Neural cell (in vitro differentiated cells): ENCODE data around the gene SIM1. TPM values are rescaled to one million over a fixed set of nuclear protein-coding genes. Genes with fewer than 3 reads are reported as not detected.

Experiments
- H2AFZ ChIP-seq: fragments of 200-600, 300-800 bp; sonication (generic), shearing (Covaris generic); 2 replicates; pipeline ENCODE4 v1.6.0; 2014; ENCODE audit warnings: low read depth, mild to moderate bottlenecking, antibody characterized with exemption, low read length, moderate library complexity
- H3F3A ChIP-seq: fragments of 200-600 bp; shearing (Covaris generic); 2 replicates; pipeline ENCODE4 v1.6.1; 2016; ENCODE audit warnings: mild to moderate bottlenecking, moderate library complexity, mixed read lengths, antibody characterized with exemption, low read length; ENCODE audit not compliant: insufficient read depth, poor library complexity, severe bottlenecking
- H3K27ac ChIP-seq: fragments of 200-600, 300-800 bp; sonication (generic), shearing (Covaris generic); 2 replicates; pipeline ENCODE4 v1.5.1; 2014; ENCODE audit warnings: mild to moderate bottlenecking, low read length, moderate library complexity
- H3K27me3 ChIP-seq: fragments of 300-800, 200-600 bp; sonication (generic), shearing (Covaris generic); 2 replicates; pipeline ENCODE4 v1.6.0; 2014; ENCODE audit warnings: mild to moderate bottlenecking, low read depth, low read length, moderate library complexity; ENCODE audit not compliant: insufficient read depth
- H3K36me3 ChIP-seq: fragments of 300-800, 200-600 bp; sonication (generic), shearing (Covaris generic); 2 replicates; pipeline ENCODE4 v1.5.1; 2014; ENCODE audit warnings: mild to moderate bottlenecking, antibody characterized with exemption, low read length, moderate library complexity; ENCODE audit not compliant: insufficient read depth
- H3K4me2 ChIP-seq: fragments of 300-800, 200-600 bp; sonication (generic), shearing (Covaris generic); 2 replicates; pipeline ENCODE4 v1.6.0; 2014; ENCODE audit warnings: mild to moderate bottlenecking, low read length
- H3K4me3 ChIP-seq: fragments of 300-800, 200-600 bp; sonication (generic), shearing (Covaris generic); 2 replicates; pipeline ENCODE4 v1.5.1; 2014; ENCODE audit warnings: mild to moderate bottlenecking, low read length, moderate library complexity
- H3K79me2 ChIP-seq: fragments of 200-600 bp; shearing (Covaris generic); replicated peaks from 2 replicates; pipeline ENCODE4 v1.6.0; 2014; ENCODE audit warnings: mild to moderate bottlenecking, low read length, moderate library complexity; ENCODE audit not compliant: insufficient read depth
- H3K9ac ChIP-seq: fragments of 300-800, 200-600 bp; sonication (generic), shearing (Covaris generic); 2 replicates; pipeline ENCODE4 v1.6.1; 2016; ENCODE audit warnings: mild to moderate bottlenecking, low read length, mixed read lengths
- H3K9me2 ChIP-seq: fragments of 200-600 bp; shearing (Covaris generic); 2 replicates; pipeline ENCODE4 v1.6.1; 2016; ENCODE audit warnings: mild to moderate bottlenecking, low read length, mixed read lengths; ENCODE audit not compliant: insufficient read depth
- H3K9me3 ChIP-seq: fragments of 200-600, 300-800 bp; sonication (generic), shearing (Covaris generic); 2 replicates; pipeline ENCODE4 v1.6.1; 2016; ENCODE audit warnings: mild to moderate bottlenecking, mixed run types, low read length, moderate library complexity, mixed read lengths
- H4K20me1 ChIP-seq: fragments of 200-600 bp; shearing (Covaris generic); 2 replicates; pipeline ENCODE4 v1.6.1; 2016; ENCODE audit warnings: mild to moderate bottlenecking, mixed run types; ENCODE audit not compliant: insufficient read depth
- EP300 ChIP-seq: fragments of 450-650 bp; conservative IDR thresholded peaks from 2 replicates; pipeline ENCODE4 v1.6.1; 2014; ENCODE audit warnings: antibody characterized with exemption, mild to moderate bottlenecking, moderate library complexity; ENCODE audit not compliant: poor library complexity, severe bottlenecking
- EZH2 ChIP-seq: fragments of 200-600, 300-800 bp; shearing (Covaris generic), sonication (generic); IDR thresholded peaks from 2 replicates; pipeline ENCODE4 v1.6.1; 2014; ENCODE audit warnings: antibody characterized with exemption, low read length, borderline replicate concordance, mild to moderate bottlenecking; ENCODE audit not compliant: insufficient read depth, poor library complexity, severe bottlenecking
- MXI1 ChIP-seq: fragments of 450-650 bp; conservative IDR thresholded peaks from 2 replicates; pipeline ENCODE4 v1.6.1; 2014; ENCODE audit warnings: antibody characterized with exemption, mild to moderate bottlenecking; ENCODE audit not compliant: poor library complexity, severe bottlenecking
- POLR2AphosphoS5 ChIP-seq: IDR thresholded peaks from 2 replicates; pipeline ENCODE4 v1.6.1; 2012
- RAD21 ChIP-seq: fragments of 450-650 bp; conservative IDR thresholded peaks from 2 replicates; pipeline ENCODE4 v1.6.1; 2014; ENCODE audit warnings: antibody characterized with exemption, mild to moderate bottlenecking, moderate library complexity
- SMC3 ChIP-seq: fragments of 450-650 bp; conservative IDR thresholded peaks from 2 replicates; pipeline ENCODE4 v1.6.1; 2014; ENCODE audit warnings: antibody characterized with exemption, mild to moderate bottlenecking, moderate library complexity; ENCODE audit not compliant: poor library complexity
- TAF1 ChIP-seq: IDR thresholded peaks from 2 replicates; pipeline ENCODE4 v1.6.1; 2012; ENCODE audit warnings: low read depth
- polyA plus RNA-seq: library from polyadenylated mRNA; depleted of rRNA; stranded (reverse); fragments of >200 nt; gene quantifications from 2 replicates; pipeline ENCODE4 v1.2.3, GENCODE V29; 2014
- TF ChIP-seq, protein P1 (sequence below): IDR thresholded peaks from 2 replicates; pipeline ENCODE4 v1.6.1; 2012; ENCODE audit warnings: borderline replicate concordance

The SIM1 gene
- polyA plus RNA-seq, 1 donor from 2014 or later: not detected

DNA sequence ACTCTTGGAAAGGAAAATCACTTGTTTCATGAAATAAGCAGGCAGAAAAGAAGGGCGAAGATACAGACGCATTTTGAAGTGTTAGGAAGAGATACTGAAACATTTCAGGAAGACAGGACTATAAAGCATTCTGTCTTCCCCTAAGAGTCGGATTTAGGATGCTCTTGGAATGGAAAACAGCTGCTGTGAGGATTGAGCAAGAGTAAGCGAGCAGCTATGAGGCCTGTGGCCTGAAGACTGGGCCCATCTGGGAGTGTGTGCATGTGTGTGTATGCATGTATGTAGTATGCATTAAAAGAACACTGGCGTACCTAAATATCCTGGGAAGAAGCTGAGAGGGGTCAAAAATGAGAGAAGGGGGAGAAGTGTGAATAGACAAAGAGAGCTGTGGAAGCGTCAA, 83.6 kb downstream of the SIM1 start:
- Histone ChIP-seq H3K4me3 (no peak overlapping the region), H4K20me1 (no peaks in the 10 kb centered on the region), H2AFZ (no peak overlapping the region), H3K9me2 (no peaks in the 10 kb centered on the region), H3K36me3 (no peaks in the 10 kb centered on the region), H3K27ac (no peak overlapping the region), H3K27me3 (no peaks in the 10 kb centered on the region), H3K79me2 (no peaks in the 10 kb centered on the region), H3K4me2 (no peak overlapping the region), H3F3A (no peaks in the 10 kb centered on the region), H3K9ac (no peak overlapping the region), H3K9me3 (no peaks in the 10 kb centered on the region)
- TF ChIP-seq, protein P1, sequence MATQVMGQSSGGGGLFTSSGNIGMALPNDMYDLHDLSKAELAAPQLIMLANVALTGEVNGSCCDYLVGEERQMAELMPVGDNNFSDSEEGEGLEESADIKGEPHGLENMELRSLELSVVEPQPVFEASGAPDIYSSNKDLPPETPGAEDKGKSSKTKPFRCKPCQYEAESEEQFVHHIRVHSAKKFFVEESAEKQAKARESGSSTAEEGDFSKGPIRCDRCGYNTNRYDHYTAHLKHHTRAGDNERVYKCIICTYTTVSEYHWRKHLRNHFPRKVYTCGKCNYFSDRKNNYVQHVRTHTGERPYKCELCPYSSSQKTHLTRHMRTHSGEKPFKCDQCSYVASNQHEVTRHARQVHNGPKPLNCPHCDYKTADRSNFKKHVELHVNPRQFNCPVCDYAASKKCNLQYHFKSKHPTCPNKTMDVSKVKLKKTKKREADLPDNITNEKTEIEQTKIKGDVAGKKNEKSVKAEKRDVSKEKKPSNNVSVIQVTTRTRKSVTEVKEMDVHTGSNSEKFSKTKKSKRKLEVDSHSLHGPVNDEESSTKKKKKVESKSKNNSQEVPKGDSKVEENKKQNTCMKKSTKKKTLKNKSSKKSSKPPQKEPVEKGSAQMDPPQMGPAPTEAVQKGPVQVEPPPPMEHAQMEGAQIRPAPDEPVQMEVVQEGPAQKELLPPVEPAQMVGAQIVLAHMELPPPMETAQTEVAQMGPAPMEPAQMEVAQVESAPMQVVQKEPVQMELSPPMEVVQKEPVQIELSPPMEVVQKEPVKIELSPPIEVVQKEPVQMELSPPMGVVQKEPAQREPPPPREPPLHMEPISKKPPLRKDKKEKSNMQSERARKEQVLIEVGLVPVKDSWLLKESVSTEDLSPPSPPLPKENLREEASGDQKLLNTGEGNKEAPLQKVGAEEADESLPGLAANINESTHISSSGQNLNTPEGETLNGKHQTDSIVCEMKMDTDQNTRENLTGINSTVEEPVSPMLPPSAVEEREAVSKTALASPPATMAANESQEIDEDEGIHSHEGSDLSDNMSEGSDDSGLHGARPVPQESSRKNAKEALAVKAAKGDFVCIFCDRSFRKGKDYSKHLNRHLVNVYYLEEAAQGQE: no peak
- TF ChIP-seq POLR2AphosphoS5 (no peak), MXI1 (no peak), SMC3 (no peak)

DNA sequence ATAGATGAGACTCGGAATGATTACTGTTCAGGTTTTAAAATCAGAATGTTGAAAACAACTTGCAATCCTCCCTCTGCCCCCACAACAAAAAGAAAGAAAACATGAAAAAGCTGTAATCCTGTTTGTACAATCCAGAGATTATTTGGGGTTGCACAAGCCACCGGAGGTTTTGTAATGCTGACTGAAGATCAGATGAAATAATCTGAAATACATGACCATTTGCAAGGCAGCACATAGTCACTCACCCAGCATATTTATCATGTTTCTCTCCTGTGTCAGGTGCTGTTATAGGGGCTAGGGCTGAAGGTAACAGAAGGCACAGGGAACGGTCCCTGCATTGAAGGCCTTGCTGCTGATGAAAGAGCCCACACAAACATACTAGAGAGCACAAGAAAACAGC, 85.3 kb downstream of the SIM1 start:
- Histone ChIP-seq H3K27ac (no peak overlapping the region), H4K20me1 (no peaks in the 10 kb centered on the region), H3K9me3 (no peaks in the 10 kb centered on the region), H3K27me3 (no peaks in the 10 kb centered on the region), H3K36me3 (no peaks in the 10 kb centered on the region), H3F3A (no peaks in the 10 kb centered on the region), H3K9ac (no peak overlapping the region), H3K4me3 (no peak overlapping the region), H3K79me2 (no peaks in the 10 kb centered on the region), H3K9me2 (no peaks in the 10 kb centered on the region), H3K4me2 (no peak overlapping the region), H2AFZ (no peak overlapping the region)
- TF ChIP-seq RAD21: no peak
- no peak for TF ChIP-seq EP300
- no peak for TF ChIP-seq SMC3

DNA sequence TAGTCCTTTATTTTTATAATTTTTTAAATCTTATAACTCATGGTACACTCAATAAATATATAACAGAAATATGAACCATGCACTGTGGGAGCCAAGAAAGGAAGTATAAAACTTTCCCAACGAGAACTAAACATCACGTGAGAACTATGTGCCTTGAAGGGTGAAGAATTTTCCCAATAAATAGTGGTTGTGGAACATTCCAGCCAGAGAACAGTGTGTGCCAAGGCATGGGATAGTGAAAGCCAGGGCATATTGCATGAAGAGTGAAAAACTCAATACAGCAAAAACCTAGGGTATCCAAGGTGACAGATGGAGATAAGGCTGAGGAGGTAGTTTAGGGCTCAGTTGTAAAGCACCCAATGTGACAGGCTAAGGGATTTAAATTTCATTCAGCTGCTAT, 86.1 kb downstream of the SIM1 start:
- Histone ChIP-seq H3K27ac (no peak overlapping the region), H3K79me2 (no peaks in the 10 kb centered on the region), H2AFZ (no peak overlapping the region), H3K36me3 (no peaks in the 10 kb centered on the region), H3K9ac (no peak overlapping the region), H3F3A (no peaks in the 10 kb centered on the region), H3K9me2 (no peaks in the 10 kb centered on the region), H3K4me3 (no peak overlapping the region), H4K20me1 (no peaks in the 10 kb centered on the region), H3K27me3 (no peaks in the 10 kb centered on the region), H3K9me3 (no peaks in the 10 kb centered on the region), H3K4me2 (no peak overlapping the region)
- no peak for TF ChIP-seq TAF1
- no peak for TF ChIP-seq RAD21
- TF ChIP-seq EP300: no peak
- no peak for TF ChIP-seq EZH2
- TF ChIP-seq, protein P1: no peak
- no peak for TF ChIP-seq SMC3
